Stimulated activated CD8-positive, alpha-beta memory T cell treated with anti-CD3 and anti-CD28 coated beads, Interleukin-2, amount 100 ng/mL, for 48 hours (primary cell): ENCODE measurements around the gene RPS21.

Experiments used
- DNase-seq, 2 donors: peaks; one replicate each; pipeline ENCODE4 v3.0.0-alpha.2; 2020; ENCODE audit warnings: low read depth in 2 of 2

The RPS21 gene

GRCh38 chr20:62386383-62387218, at the start of gene RPS21:
TSS of gene RPS21 (plus strand) at chr20:62387103. CDS start at chr20:62387339, 236 bp downstream.
- DNase-seq, result peak; percentile 86 to 89

GRCh38 chr20:62337558-62338293, 49.2 kb upstream of the RPS21 start:
- DNase-seq, result no peak

GRCh38 chr20:62338294-62338620, 48.6 kb upstream of the RPS21 start:
- DNase-seq, result no peak

GRCh38 chr20:62339647-62340062, 47.2 kb upstream of the RPS21 start:
- DNase-seq, result no peak

GRCh38 chr20:62342910-62343309, 44.0 kb upstream of the RPS21 start:
- DNase-seq, result no peak

GRCh38 chr20:62344092-62344491, 42.8 kb upstream of the RPS21 start:
- no peak for DNase-seq

GRCh38 chr20:62344782-62345181, 42.1 kb upstream of the RPS21 start:
- DNase-seq, result no peak

- DNase-seq, result no peak
These were observed 41.1 kb upstream of the RPS21 start for GRCh38 chr20:62345681-62346370.

GRCh38 chr20:62346398-62347150, 40.3 kb upstream of the RPS21 start:
- DNase-seq, result no peak

GRCh38 chr20:62347151-62347404, 39.8 kb upstream of the RPS21 start:
- no peak for DNase-seq

GRCh38 chr20:62347445-62347844, 39.5 kb upstream of the RPS21 start:
- DNase-seq, result no peak

GRCh38 chr20:62348604-62349003, 38.3 kb upstream of the RPS21 start:
- no peak for DNase-seq

GRCh38 chr20:62349556-62350097, 37.3 kb upstream of the RPS21 start:
- no peak for DNase-seq

- DNase-seq, result no peak
These were observed 36.7 kb upstream of the RPS21 start for GRCh38 chr20:62350098-62350628.

GRCh38 chr20:62350629-62351422, 36.1 kb upstream of the RPS21 start:
- DNase-seq, result no peak

- DNase-seq, result no peak
These were observed 35.2 kb upstream of the RPS21 start for GRCh38 chr20:62351469-62352401.

- DNase-seq, result no peak
These were observed 34.3 kb upstream of the RPS21 start for GRCh38 chr20:62352402-62353288.

GRCh38 chr20:62353289-62354030, 33.4 kb upstream of the RPS21 start:
- no peak for DNase-seq
